Measurements from ENCODE around the gene BCAS1. TPM values are rescaled to one million over a fixed set of nuclear protein-coding genes. Genes with fewer than 3 reads are reported as not detected.

BCAS1 gene
- total and polyA plus RNA-seq, 2 donors (not counting 3 experiments of a cell fraction or from before 2014, with no cell fraction given) = not detected

DNA sequence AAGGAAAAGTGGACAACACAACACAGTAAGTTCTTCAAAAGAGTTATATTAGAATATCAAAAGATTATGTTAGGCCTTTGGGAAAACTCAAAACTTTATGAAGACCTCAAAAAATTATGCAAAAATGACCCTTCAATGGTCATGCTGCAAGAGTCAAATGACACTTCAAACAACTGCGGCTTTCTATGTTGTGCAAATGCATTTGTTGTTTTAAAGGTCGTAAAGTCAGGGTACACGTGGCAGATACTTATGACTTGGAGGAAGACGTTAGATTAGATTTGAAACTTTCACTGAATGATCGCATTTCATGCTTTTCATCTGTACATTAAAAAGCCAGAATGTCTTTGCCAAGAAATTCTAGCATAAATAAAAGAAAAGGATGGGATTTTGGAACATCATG is 31.4 kb downstream of the BCAS1 start:
- Histone ChIP-seq H3K4me3 (replicated peaks in 1 of 3; ENCODE audit: insufficient read depth in 1 of 3, low read depth in 1 of 3, low read length in 3 of 3) (no peak overlapping the region), H3K27ac (ENCODE audit: insufficient read depth, low read depth, low read length) (no peak overlapping the region), H2AFZ (ENCODE audit: low read depth, low read length) (no peak overlapping the region), H3K9ac (replicated peaks; ENCODE audit: extremely low read depth, insufficient read depth, low read length) (no peak overlapping the region), H3K9me1 (replicated peaks; ENCODE audit: control insufficient read depth, extremely low read depth, insufficient read depth, low read length) (no peaks in the 10 kb centered on the region), H4K20me1 (replicated peaks; ENCODE audit: control insufficient read depth, extremely low read depth, insufficient read depth, low read length) (no peaks in the 10 kb centered on the region), H3K27me3 (ENCODE audit: control insufficient read depth in 2 of 2, insufficient read depth in 2 of 2, low read length in 2 of 2) (peaks cover 0 to 4% of the 10 kb centered on the region in 2 experiments), H3K79me2 (ENCODE audit: control insufficient read depth, insufficient read depth, low read length) (no peaks in the 10 kb centered on the region), H3K9me3 (replicated peaks; ENCODE audit: control insufficient read depth, insufficient read depth, low read length) (no peaks in the 10 kb centered on the region), H3K4me2 (ENCODE audit: insufficient read depth, low read length) (no peak overlapping the region), H3K36me3 (ENCODE audit: control insufficient read depth in 2 of 2, extremely low read depth in 1 of 2, insufficient read depth in 2 of 2, low read length in 2 of 2) (no peaks in the 10 kb centered on the region), H3K4me1 (ENCODE audit: control insufficient read depth, extremely low read depth, insufficient read depth, low read length) (no peaks in the 10 kb centered on the region)
- ChIA-PET CTCF (no interaction called here), POLR2A (no interaction called here)
- dilution Hi-C loops (cut with MboI; ENCODE audit: extremely low pct_ligation_motif_present, low sequenced_read_pairs) = no loop called here
- FAIRE-seq = no peak
- BruUV-seq (replicated peaks) = no TSS peak
- TF ChIP-seq FOS (IDR thresholded peaks at IDR 0.05; ENCODE audit: borderline replicate concordance, insufficient read depth, low read length) (no peak), MYC (IDR thresholded peaks at IDR 0.05; ENCODE audit: low read depth, low read length) (no peak), EZH2 (IDR thresholded peaks at IDR 0.05; ENCODE audit: borderline replicate concordance, low read depth, low read length, severe bottlenecking) (no peak), POLR2AphosphoS5 (IDR thresholded peaks at IDR 0.05; ENCODE audit: insufficient read depth, low read depth, low read length) (no peak)
- TF ChIP-seq, protein P1, sequence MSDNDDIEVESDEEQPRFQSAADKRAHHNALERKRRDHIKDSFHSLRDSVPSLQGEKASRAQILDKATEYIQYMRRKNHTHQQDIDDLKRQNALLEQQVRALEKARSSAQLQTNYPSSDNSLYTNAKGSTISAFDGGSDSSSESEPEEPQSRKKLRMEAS (IDR thresholded peaks at IDR 0.05; ENCODE audit: insufficient read depth, insufficient read length) = no peak
- TF ChIP-seq, protein P2, sequence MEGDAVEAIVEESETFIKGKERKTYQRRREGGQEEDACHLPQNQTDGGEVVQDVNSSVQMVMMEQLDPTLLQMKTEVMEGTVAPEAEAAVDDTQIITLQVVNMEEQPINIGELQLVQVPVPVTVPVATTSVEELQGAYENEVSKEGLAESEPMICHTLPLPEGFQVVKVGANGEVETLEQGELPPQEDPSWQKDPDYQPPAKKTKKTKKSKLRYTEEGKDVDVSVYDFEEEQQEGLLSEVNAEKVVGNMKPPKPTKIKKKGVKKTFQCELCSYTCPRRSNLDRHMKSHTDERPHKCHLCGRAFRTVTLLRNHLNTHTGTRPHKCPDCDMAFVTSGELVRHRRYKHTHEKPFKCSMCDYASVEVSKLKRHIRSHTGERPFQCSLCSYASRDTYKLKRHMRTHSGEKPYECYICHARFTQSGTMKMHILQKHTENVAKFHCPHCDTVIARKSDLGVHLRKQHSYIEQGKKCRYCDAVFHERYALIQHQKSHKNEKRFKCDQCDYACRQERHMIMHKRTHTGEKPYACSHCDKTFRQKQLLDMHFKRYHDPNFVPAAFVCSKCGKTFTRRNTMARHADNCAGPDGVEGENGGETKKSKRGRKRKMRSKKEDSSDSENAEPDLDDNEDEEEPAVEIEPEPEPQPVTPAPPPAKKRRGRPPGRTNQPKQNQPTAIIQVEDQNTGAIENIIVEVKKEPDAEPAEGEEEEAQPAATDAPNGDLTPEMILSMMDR (IDR thresholded peaks at IDR 0.05; ENCODE audit: extremely low read depth in 1 of 2, insufficient read depth in 1 of 2, low read depth in 1 of 2, low read length in 2 of 2) = no peak
- DNase-seq (ENCODE audit: low read depth, low spot score) = no peak
- intact Hi-C loops (cut with micrococcal nuclease) = no loop called here
